ACC112 (cell line): ENCODE measurements around the gene DNAH1.

Experiments used
- H2AFZ ChIP-seq: fragments of 200-600 bp; sonication (generic); one replicate; pipeline ENCODE4 v1.6.0; 2017; ENCODE audit warnings: antibody characterized with exemption, low read length; ENCODE audit not compliant: unreplicated experiment
- H3K27ac ChIP-seq: fragments of 200-600 bp; sonication (generic); 2 replicates; pipeline ENCODE4 v1.5.1; 2014; ENCODE audit warnings: low read depth, mild to moderate bottlenecking, antibody characterized with exemption, low read length, moderate library complexity
- H3K27me3 ChIP-seq: fragments of 200-600 bp; sonication (generic); 2 replicates; pipeline ENCODE4 v1.6.1; 2014; ENCODE audit warnings: mild to moderate bottlenecking, antibody characterized with exemption, low read length, moderate library complexity, mixed read lengths; ENCODE audit not compliant: insufficient read depth
- H3K36me3 ChIP-seq: fragments of 200-600 bp; sonication (generic); 2 replicates; pipeline ENCODE4 v1.6.1; 2016; ENCODE audit warnings: mild to moderate bottlenecking, antibody characterized with exemption, low read length, moderate library complexity, mixed read lengths; ENCODE audit not compliant: insufficient read depth
- H3K4me1 ChIP-seq: fragments of 200-600 bp; sonication (generic); one replicate; pipeline ENCODE4 v1.6.1; 2016; ENCODE audit warnings: low read length, mixed read lengths; ENCODE audit not compliant: insufficient read depth, unreplicated experiment, control insufficient read depth
- H3K4me3 ChIP-seq: fragments of 200-600 bp; sonication (generic); 2 replicates; pipeline ENCODE4 v1.5.1; 2014; ENCODE audit warnings: mild to moderate bottlenecking, low read depth, low read length
- H3K79me2 ChIP-seq: fragments of 200-600 bp; sonication (generic); one replicate; pipeline ENCODE4 v1.6.0; 2016; ENCODE audit warnings: low read length; ENCODE audit not compliant: control insufficient read depth, unreplicated experiment, insufficient read depth

Gene DNAH1

GRCh38 chr3:52393959-52394670 is 78.0 kb downstream of the DNAH1 start:
- Histone ChIP-seq H3K36me3 (no peaks in the 10 kb centered on the region), H3K27ac (no peak overlapping the region), H3K27me3 (no peaks in the 10 kb centered on the region)

GRCh38 chr3:52394751-52395502 is 78.8 kb downstream of the DNAH1 start:
- no peaks in the 10 kb centered on the region for H3K79me2 ChIP-seq

More at GRCh38 chr3:52393959-52394670, 78.0 kb downstream of the DNAH1 start:
- H3K4me3 ChIP-seq = no peak overlapping the region
- no peak overlapping the region for H2AFZ ChIP-seq
- H3K4me1 ChIP-seq = no peaks in the 10 kb centered on the region
- H3K79me2 ChIP-seq = no peaks in the 10 kb centered on the region

GRCh38 chr3:52395503-52395865 is 79.4 kb downstream of the DNAH1 start:
- no peak overlapping the region for H3K27ac ChIP-seq
- no peak overlapping the region for H2AFZ ChIP-seq
- H3K4me1 ChIP-seq = no peaks in the 10 kb centered on the region
- H3K4me3 ChIP-seq = no peak overlapping the region
- H3K36me3 ChIP-seq = no peaks in the 10 kb centered on the region
- H3K27me3 ChIP-seq = no peaks in the 10 kb centered on the region
- no peaks in the 10 kb centered on the region for H3K79me2 ChIP-seq

More at GRCh38 chr3:52394751-52395502, 78.8 kb downstream of the DNAH1 start:
- no peak overlapping the region for H2AFZ ChIP-seq
- no peaks in the 10 kb centered on the region for H3K36me3 ChIP-seq
- H3K4me1 ChIP-seq = no peaks in the 10 kb centered on the region
- H3K27me3 ChIP-seq = no peaks in the 10 kb centered on the region
- H3K4me3 ChIP-seq = no peak overlapping the region
- H3K27ac ChIP-seq = no peak overlapping the region

- H3K27me3 ChIP-seq = no peaks in the 10 kb centered on the region
- no peak overlapping the region for H3K4me3 ChIP-seq
- no peaks in the 10 kb centered on the region for H3K4me1 ChIP-seq
- H3K27ac ChIP-seq = no peak overlapping the region
- no peak overlapping the region for H2AFZ ChIP-seq
- no peaks in the 10 kb centered on the region for H3K79me2 ChIP-seq
- no peaks in the 10 kb centered on the region for H3K36me3 ChIP-seq
These were observed 80.1 kb downstream of the DNAH1 start for GRCh38 chr3:52396011-52396906.

- H3K27me3 ChIP-seq = no peaks in the 10 kb centered on the region
- no peaks in the 10 kb centered on the region for H3K4me1 ChIP-seq
- no peak overlapping the region for H3K4me3 ChIP-seq
- no peak overlapping the region for H3K27ac ChIP-seq
- no peaks in the 10 kb centered on the region for H3K36me3 ChIP-seq
- H3K79me2 ChIP-seq = no peaks in the 10 kb centered on the region
- no peak overlapping the region for H2AFZ ChIP-seq
These were observed 80.9 kb downstream of the DNAH1 start for GRCh38 chr3:52396907-52397591.

GRCh38 chr3:52397676-52398399 is 81.7 kb downstream of the DNAH1 start:
- no peaks in the 10 kb centered on the region for H3K27me3 ChIP-seq
- H2AFZ ChIP-seq = no peak overlapping the region
- no peaks in the 10 kb centered on the region for H3K36me3 ChIP-seq
- H3K4me1 ChIP-seq = no peaks in the 10 kb centered on the region
- no peaks in the 10 kb centered on the region for H3K79me2 ChIP-seq
- no peak overlapping the region for H3K27ac ChIP-seq
- H3K4me3 ChIP-seq = no peak overlapping the region

GRCh38 chr3:52398670-52399081 is 82.6 kb downstream of the DNAH1 start:
- Histone ChIP-seq H3K27me3 (no peaks in the 10 kb centered on the region), H3K4me1 (no peaks in the 10 kb centered on the region), H3K36me3 (no peaks in the 10 kb centered on the region), H3K79me2 (no peaks in the 10 kb centered on the region), H3K4me3 (no peak overlapping the region), H3K27ac (no peak overlapping the region), H2AFZ (no peak overlapping the region)

- no peaks in the 10 kb centered on the region for H3K27me3 ChIP-seq
- H2AFZ ChIP-seq = no peak overlapping the region
- no peaks in the 10 kb centered on the region for H3K79me2 ChIP-seq
- H3K4me1 ChIP-seq = no peaks in the 10 kb centered on the region
- H3K27ac ChIP-seq = no peak overlapping the region
- no peak overlapping the region for H3K4me3 ChIP-seq
- 0 out of 2 replicates have a peak, but pooled peaks cover 1% of the 10 kb centered on the region for H3K36me3 ChIP-seq
These were observed 83.0 kb downstream of the DNAH1 start for GRCh38 chr3:52399131-52399530.

GRCh38 chr3:52399593-52399992 is 83.5 kb downstream of the DNAH1 start:
- no peak overlapping the region for H3K4me3 ChIP-seq
- H3K36me3 ChIP-seq = 0 out of 2 replicates have a peak, but pooled peaks cover 6% of the 10 kb centered on the region
- no peaks in the 10 kb centered on the region for H3K27me3 ChIP-seq
- H3K4me1 ChIP-seq = no peaks in the 10 kb centered on the region
- no peaks in the 10 kb centered on the region for H3K79me2 ChIP-seq
- no peak overlapping the region for H3K27ac ChIP-seq
- H2AFZ ChIP-seq = no peak overlapping the region
